Measurements from ENCODE around the gene BLOC1S3. TPM values are rescaled to one million over a fixed set of nuclear protein-coding genes. Genes with fewer than 3 reads are reported as not detected.

BLOC1S3 gene
- total RNA-seq, 1 experiment from 2014 or later = 11.5 TPM

DNA sequence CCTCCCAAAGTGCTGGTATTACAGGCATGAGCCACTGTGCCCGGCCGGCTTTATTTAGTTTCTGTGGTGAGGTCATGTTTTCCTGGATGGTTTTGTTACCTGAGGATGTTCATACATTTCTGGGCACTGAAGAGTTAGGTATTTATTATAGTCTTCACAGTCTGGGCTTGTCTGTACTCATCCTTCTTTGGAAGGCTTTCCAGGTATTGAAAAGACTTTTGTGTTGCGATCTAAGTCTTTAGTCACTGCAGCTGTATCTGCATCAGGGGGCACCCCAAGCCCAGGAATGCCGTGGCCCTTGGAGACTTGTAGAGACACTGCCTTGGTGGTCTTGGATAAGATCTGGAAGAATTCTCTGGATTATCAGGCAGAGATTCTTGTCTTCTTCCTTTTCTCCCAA lies 12.8 kb downstream of the BLOC1S3 start:
- DNase-seq = no peak
- no peaks in the 10 kb centered on the region for H4K20me1 ChIP-seq (ENCODE audit: insufficient read depth)
- H3K36me3 ChIP-seq (ENCODE audit: low read depth) = no peaks in the 10 kb centered on the region
- BruUV-seq (replicated peaks) = no TSS peak
- H3K27ac ChIP-seq = no peak overlapping the region
- no peaks in the 10 kb centered on the region for H3K9me2 ChIP-seq (ENCODE audit: insufficient read depth)
- H3K4me1 ChIP-seq (replicated peaks; ENCODE audit: insufficient read depth) = no peaks in the 10 kb centered on the region
- H2AFZ ChIP-seq = no peak overlapping the region
- no peaks in the 10 kb centered on the region for H3K27me3 ChIP-seq (ENCODE audit: insufficient read depth, low read depth)
- CTCF ChIA-PET = interaction anchor here (0.5 to 0.7 kb wide), 2 partner anchors 237 to 635 kb away, joined by 3 read pairs; no protein-coding TSS in a partner anchor
- no peak overlapping the region for H3K4me2 ChIP-seq
- no peaks in the 10 kb centered on the region for H3K9me3 ChIP-seq (ENCODE audit: insufficient read depth, low read depth)
- peaks cover 10% of the 10 kb centered on the region; the same call in 1 of the 2 replicates for H3F3A ChIP-seq (ENCODE audit: insufficient read depth, low read depth)
- intact Hi-C loops (cut with micrococcal nuclease; ENCODE audit: unreplicated experiment) = no loop called here
- POLR2A ChIA-PET (ENCODE audit: unreplicated experiment) = no interaction called here
- no peak overlapping the region for H3K4me3 ChIP-seq
- TF ChIP-seq EZH2 (IDR thresholded peaks at IDR 0.05; ENCODE audit: low read depth) = no peak
- TF ChIP-seq, protein P1, sequence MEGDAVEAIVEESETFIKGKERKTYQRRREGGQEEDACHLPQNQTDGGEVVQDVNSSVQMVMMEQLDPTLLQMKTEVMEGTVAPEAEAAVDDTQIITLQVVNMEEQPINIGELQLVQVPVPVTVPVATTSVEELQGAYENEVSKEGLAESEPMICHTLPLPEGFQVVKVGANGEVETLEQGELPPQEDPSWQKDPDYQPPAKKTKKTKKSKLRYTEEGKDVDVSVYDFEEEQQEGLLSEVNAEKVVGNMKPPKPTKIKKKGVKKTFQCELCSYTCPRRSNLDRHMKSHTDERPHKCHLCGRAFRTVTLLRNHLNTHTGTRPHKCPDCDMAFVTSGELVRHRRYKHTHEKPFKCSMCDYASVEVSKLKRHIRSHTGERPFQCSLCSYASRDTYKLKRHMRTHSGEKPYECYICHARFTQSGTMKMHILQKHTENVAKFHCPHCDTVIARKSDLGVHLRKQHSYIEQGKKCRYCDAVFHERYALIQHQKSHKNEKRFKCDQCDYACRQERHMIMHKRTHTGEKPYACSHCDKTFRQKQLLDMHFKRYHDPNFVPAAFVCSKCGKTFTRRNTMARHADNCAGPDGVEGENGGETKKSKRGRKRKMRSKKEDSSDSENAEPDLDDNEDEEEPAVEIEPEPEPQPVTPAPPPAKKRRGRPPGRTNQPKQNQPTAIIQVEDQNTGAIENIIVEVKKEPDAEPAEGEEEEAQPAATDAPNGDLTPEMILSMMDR (conservative IDR thresholded peaks at IDR 0.05) = no peak
- H3K79me2 ChIP-seq (ENCODE audit: low read depth) = no peaks in the 10 kb centered on the region

DNA sequence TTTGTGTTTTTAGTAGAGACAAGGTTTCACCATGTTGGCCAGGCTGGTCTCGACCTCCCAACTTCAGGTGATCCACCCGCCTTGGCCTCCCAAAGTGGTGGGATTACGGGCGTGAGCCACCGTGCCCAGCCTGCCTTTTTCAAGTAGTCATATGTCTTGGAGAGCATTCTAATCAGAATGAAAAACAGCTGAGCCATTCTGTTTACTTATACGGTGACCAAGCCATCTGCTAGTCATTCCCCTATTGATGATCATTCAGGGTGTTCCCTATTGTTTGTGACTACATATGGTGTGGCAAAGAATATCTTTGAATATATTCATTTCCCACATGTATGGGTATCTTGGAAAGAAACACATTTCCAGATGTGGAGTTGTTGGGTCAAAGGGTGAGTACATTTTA lies 17.2 kb downstream of the BLOC1S3 start:
- no TSS peak for BruUV-seq (replicated peaks)
- Histone ChIP-seq H2AFZ (no peak overlapping the region), H3K4me3 (no peak overlapping the region), H3K4me2 (no peak overlapping the region), H3K9me2 (ENCODE audit: insufficient read depth) (no peaks in the 10 kb centered on the region), H3K27ac (no peak overlapping the region), H3K27me3 (ENCODE audit: insufficient read depth, low read depth) (no peaks in the 10 kb centered on the region), H3K36me3 (ENCODE audit: low read depth) (no peaks in the 10 kb centered on the region), H3K9me3 (ENCODE audit: insufficient read depth, low read depth) (no peaks in the 10 kb centered on the region), H4K20me1 (ENCODE audit: insufficient read depth) (no peaks in the 10 kb centered on the region), H3K4me1 (replicated peaks; ENCODE audit: insufficient read depth) (no peaks in the 10 kb centered on the region), H3F3A (ENCODE audit: insufficient read depth, low read depth) (no peaks in the 10 kb centered on the region), H3K79me2 (ENCODE audit: low read depth) (no peaks in the 10 kb centered on the region)
- intact Hi-C loops (cut with micrococcal nuclease; ENCODE audit: unreplicated experiment) = no loop called here
- no peak for DNase-seq
- POLR2A ChIA-PET (ENCODE audit: unreplicated experiment) = no interaction called here
- TF ChIP-seq EZH2 (IDR thresholded peaks at IDR 0.05; ENCODE audit: low read depth) = no peak
- TF ChIP-seq, protein P1 (conservative IDR thresholded peaks at IDR 0.05) = no peak
- CTCF ChIA-PET = no interaction called here

DNA sequence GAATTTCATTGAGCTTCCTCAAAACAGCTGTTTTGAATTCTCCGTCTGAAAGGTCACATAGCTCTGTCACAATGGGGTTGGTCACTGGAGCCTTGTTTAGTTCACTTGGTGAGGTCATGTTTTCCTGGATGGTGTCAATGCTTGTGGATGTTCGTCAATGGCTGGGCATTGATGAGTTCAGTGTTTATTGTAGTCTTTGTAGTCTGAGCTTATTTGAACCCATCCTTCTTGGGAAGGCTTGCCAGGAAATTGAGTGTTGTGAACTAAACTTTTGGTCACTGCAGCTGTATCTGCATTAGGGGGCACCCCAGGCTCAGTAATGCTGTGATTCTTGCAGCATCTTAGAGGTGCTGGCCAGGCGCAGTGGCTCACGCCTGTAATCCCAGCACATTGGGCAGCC lies 22.0 kb downstream of the BLOC1S3 start:
- Histone ChIP-seq H3K36me3 (ENCODE audit: low read depth) (no peaks in the 10 kb centered on the region), H3K9me2 (ENCODE audit: insufficient read depth) (no peaks in the 10 kb centered on the region), H3K4me1 (replicated peaks; ENCODE audit: insufficient read depth) (no peaks in the 10 kb centered on the region), H3K79me2 (ENCODE audit: low read depth) (no peaks in the 10 kb centered on the region), H3K27ac (no peak overlapping the region), H3K9me3 (ENCODE audit: insufficient read depth, low read depth) (no peaks in the 10 kb centered on the region), H2AFZ (no peak overlapping the region), H3K4me2 (no peak overlapping the region), H3K27me3 (ENCODE audit: insufficient read depth, low read depth) (no peaks in the 10 kb centered on the region), H3K4me3 (no peak overlapping the region), H4K20me1 (ENCODE audit: insufficient read depth) (no peaks in the 10 kb centered on the region), H3F3A (ENCODE audit: insufficient read depth, low read depth) (no peaks in the 10 kb centered on the region)
- TF ChIP-seq, protein P1 (conservative IDR thresholded peaks at IDR 0.05) = peak; percentile 44
- no peak for TF ChIP-seq EZH2 (IDR thresholded peaks at IDR 0.05; ENCODE audit: low read depth)
- POLR2A ChIA-PET (ENCODE audit: unreplicated experiment) = interaction anchor here (0.6 kb wide), 1 partner anchor 69 kb away, joined by 4 read pairs; no protein-coding TSS in a partner anchor
- DNase-seq = peak in 1 of 2 experiments; percentile 11
- CTCF ChIA-PET = no interaction called here
- BruUV-seq (replicated peaks) = no TSS peak
- intact Hi-C loops (cut with micrococcal nuclease; ENCODE audit: unreplicated experiment) = loop anchor here (1.0 kb wide), 1 partner anchor 138 kb away; no protein-coding TSS in a partner anchor
